ENCODE measurements around the gene CLIP2. TPM values are rescaled to one million over a fixed set of nuclear protein-coding genes. Genes with fewer than 3 reads are reported as not detected.

Gene CLIP2
- total RNA-seq, 1 donor from 2014 or later: 42.0 TPM

Other genes starting within 250 kb of the CLIP2 start
- 62.7 and 65.1 TPM in 2 replicates for gene LIMK1, start 205.6 kb upstream of the CLIP2 start, total RNA-seq
- 213 and 220 TPM in 2 replicates for gene EIF4H, start 115.1 kb upstream of the CLIP2 start, total RNA-seq
- gene LAT2, start 79.4 kb upstream of the CLIP2 start, total RNA-seq: 0.89 and 1.1 TPM in 2 replicates
- 37.0 and 42.1 TPM in 2 replicates for gene RFC2, start 35.0 kb upstream of the CLIP2 start, total RNA-seq
- 52.6 and 60.7 TPM in 2 replicates for gene GTF2IRD1, start 164.5 kb downstream of the CLIP2 start, total RNA-seq